ENCODE data around the gene UBE2V1. TPM values are rescaled to one million over a fixed set of nuclear protein-coding genes. Genes with fewer than 3 reads are reported as not detected.
"Not testable (repeated sequence)": the region's sequence is repeated elsewhere in the genome, so short reads cannot be mapped to it uniquely, and the experiment has no call there.

Gene UBE2V1
- total RNA-seq, 1 donor from 2014 or later, result 149 TPM

DNA sequence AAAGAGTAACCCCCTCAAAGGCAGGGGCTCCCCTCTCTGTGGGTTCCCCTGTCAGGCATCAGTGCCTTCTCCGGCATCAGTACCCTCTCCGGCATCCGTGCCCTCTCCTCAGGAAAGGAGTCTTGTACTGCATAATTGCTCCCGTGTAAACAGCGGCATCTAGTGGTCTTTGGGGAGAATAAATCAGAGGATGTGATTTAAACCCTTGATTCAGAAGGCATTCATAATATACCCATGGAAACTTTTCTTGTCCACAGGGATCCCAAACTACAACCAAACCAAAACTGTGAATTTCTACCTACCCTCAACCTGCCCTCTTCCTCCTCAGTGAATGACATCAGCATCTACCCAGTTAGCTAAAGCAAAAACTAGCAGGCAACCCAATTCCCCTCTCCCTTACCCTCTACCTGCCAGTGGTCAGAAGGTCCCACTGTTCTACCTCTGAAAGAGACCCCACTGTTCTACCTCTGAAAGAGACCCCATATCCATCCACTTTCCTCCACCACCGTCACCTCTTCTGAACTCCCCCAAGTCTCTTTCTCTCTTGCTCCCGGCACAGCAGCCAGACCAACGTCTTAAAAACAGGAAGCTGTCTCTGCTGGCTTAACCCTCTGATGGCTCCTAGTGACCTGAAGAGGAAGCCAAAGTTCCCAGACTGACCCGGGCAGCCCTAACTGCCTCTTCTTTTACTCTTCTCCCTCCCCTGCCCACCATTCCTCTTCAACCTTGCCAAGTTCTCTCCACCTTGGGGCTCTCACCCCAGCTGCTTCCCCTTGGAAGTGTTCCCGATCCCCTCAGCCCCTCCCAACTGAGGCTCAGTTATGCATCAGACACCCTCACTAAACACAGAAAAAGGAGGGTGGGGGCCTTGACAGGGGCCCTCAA, 27.2 kb downstream of the UBE2V1 start:
- peak; percentile 47 for DNase-seq
- no peaks in the 10 kb centered on the region for H3K36me3 Mint-ChIP-seq (ENCODE audit: unreplicated experiment)
- no peak overlapping the region for H3K27ac Mint-ChIP-seq (ENCODE audit: unreplicated experiment)
- no peak overlapping the region for H3K4me3 Mint-ChIP-seq (ENCODE audit: unreplicated experiment)
- peaks cover 12% of the 10 kb centered on the region for H3K4me1 Mint-ChIP-seq (ENCODE audit: low read depth, unreplicated experiment)
- TF ChIP-seq, protein P1, sequence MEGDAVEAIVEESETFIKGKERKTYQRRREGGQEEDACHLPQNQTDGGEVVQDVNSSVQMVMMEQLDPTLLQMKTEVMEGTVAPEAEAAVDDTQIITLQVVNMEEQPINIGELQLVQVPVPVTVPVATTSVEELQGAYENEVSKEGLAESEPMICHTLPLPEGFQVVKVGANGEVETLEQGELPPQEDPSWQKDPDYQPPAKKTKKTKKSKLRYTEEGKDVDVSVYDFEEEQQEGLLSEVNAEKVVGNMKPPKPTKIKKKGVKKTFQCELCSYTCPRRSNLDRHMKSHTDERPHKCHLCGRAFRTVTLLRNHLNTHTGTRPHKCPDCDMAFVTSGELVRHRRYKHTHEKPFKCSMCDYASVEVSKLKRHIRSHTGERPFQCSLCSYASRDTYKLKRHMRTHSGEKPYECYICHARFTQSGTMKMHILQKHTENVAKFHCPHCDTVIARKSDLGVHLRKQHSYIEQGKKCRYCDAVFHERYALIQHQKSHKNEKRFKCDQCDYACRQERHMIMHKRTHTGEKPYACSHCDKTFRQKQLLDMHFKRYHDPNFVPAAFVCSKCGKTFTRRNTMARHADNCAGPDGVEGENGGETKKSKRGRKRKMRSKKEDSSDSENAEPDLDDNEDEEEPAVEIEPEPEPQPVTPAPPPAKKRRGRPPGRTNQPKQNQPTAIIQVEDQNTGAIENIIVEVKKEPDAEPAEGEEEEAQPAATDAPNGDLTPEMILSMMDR (IDR thresholded peaks at IDR 0.05; ENCODE audit: partially characterized antibody, unreplicated experiment), result peak; percentile 79
- peaks cover 8% of the 10 kb centered on the region for H3K9me3 Mint-ChIP-seq (ENCODE audit: unreplicated experiment)
- peaks cover 1% of the 10 kb centered on the region for H3K27me3 Mint-ChIP-seq (ENCODE audit: unreplicated experiment)

DNA sequence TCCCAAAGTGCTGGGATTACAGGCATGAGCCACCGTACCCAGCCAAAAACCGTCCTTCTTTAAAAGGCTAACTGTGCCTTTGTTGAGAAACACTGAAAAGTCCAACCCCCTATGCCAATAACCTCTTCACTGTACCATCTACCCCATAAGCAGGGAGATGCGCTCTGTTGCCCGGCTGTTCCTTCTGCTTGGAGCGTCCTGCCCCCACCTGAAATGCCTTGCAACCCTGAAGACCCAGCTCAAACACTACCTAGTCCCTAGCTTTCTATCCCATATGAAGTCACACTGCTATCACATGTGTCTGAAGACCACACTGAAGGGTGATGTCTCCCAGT, 27.8 kb downstream of the UBE2V1 start:
- no peak for DNase-seq
- H3K36me3 Mint-ChIP-seq (ENCODE audit: unreplicated experiment), result no peaks in the 10 kb centered on the region
- H3K4me3 Mint-ChIP-seq (ENCODE audit: unreplicated experiment), result peak overlapping the region; percentile 53
- TF ChIP-seq, protein P1 (IDR thresholded peaks at IDR 0.05; ENCODE audit: partially characterized antibody, unreplicated experiment), result no peak
- H3K27me3 Mint-ChIP-seq (ENCODE audit: unreplicated experiment), result peaks cover 1% of the 10 kb centered on the region
- H3K9me3 Mint-ChIP-seq (ENCODE audit: unreplicated experiment), result peaks cover 8% of the 10 kb centered on the region
- no peak overlapping the region for H3K27ac Mint-ChIP-seq (ENCODE audit: unreplicated experiment)
- peaks cover 12% of the 10 kb centered on the region for H3K4me1 Mint-ChIP-seq (ENCODE audit: low read depth, unreplicated experiment)

DNA sequence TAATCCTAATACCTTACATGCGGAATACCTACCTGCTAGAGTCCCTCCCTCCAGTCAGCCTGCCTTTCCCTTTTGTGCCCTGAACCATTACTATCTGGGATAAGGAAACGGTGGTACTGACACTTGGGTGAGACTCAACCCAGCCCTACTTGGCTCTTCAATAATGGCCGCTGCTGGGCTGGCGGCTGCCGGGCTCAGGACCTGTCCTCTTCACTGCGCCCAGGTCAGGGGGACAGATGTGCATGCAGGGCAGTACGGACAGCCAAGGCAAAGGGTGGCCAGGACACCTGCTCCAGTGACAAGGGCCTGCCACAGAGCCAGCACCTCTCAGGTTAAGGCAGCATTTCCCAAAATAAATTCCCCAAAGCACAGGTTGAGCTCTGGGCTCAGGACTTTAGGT, 29.9 kb downstream of the UBE2V1 start:
- Mint-ChIP-seq H3K4me1 (ENCODE audit: low read depth, unreplicated experiment) (peaks cover 9% of the 10 kb centered on the region), H3K27ac (ENCODE audit: unreplicated experiment) (no peak overlapping the region), H3K4me3 (ENCODE audit: unreplicated experiment) (no peak overlapping the region), H3K9me3 (ENCODE audit: unreplicated experiment) (peaks cover 4% of the 10 kb centered on the region), H3K36me3 (ENCODE audit: unreplicated experiment) (no peaks in the 10 kb centered on the region), H3K27me3 (ENCODE audit: unreplicated experiment) (no peaks in the 10 kb centered on the region)
- TF ChIP-seq, protein P1 (IDR thresholded peaks at IDR 0.05; ENCODE audit: partially characterized antibody, unreplicated experiment), result no peak
- DNase-seq, result no peak

DNA sequence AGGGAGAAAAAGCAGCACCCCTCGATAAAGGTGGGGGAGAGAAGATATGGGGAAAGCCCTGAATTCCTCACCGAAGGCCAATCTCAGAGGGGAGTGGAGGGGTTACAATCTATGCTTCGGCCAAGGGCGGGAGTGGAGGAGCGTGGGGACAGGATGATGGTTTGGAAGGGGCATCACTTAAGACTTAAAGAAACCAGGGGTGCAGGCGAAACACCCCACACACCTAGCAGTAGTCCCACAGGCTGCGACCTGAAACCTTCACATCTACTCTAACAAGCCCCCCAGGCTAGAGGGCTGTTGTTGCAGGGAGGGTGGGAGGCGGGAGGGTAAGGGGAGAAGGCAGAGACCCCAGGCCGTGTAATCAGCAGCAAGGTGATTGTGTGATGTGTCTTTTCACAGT, 30.9 kb downstream of the UBE2V1 start:
- not testable (repeated sequence) for H3K4me3 Mint-ChIP-seq (ENCODE audit: unreplicated experiment); H3K36me3 Mint-ChIP-seq (ENCODE audit: unreplicated experiment); H3K4me1 Mint-ChIP-seq (ENCODE audit: low read depth, unreplicated experiment); H3K27me3 Mint-ChIP-seq (ENCODE audit: unreplicated experiment); H3K27ac Mint-ChIP-seq (ENCODE audit: unreplicated experiment); DNase-seq; H3K9me3 Mint-ChIP-seq (ENCODE audit: unreplicated experiment)

DNA sequence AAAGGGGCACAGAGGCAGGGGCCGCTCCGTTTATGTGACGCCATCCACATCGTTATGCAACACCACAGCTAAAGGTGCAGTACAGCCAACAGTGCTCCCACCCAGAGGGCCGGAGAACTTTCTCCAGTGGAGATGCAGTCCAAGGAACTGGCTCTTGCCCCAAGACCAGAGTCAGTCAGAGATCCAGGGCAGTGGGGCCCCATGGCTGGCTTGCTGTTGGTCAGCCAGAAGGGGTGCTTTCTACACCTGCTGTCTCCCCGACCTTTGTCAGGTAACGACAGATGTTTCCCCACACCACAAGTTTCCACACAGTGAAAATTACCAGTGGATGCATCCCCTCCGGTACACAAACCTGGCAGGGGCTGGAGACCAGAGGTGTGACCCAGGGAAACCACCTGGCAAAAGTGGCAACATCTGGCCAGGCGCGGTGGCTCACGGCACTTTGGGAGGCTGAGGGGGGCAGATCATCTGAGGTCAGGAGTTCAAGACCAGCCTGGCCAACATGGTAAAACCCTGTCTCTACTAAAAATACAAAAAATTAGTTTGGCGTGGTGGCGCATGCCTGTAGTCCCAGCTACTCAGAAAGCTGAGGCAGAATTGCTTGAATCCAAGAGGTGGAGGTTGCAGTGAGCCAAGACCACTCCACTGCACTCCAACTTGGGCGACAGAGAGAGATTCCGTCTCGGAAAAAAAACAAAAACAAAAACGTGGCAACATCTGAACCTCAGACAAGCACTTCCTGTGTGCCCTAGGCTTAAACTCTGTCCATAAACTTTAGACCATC, 34.9 kb downstream of the UBE2V1 start:
- Mint-ChIP-seq H3K4me1 (ENCODE audit: low read depth, unreplicated experiment) (no peaks in the 10 kb centered on the region), H3K9me3 (ENCODE audit: unreplicated experiment) (peaks cover 1% of the 10 kb centered on the region), H3K36me3 (ENCODE audit: unreplicated experiment) (no peaks in the 10 kb centered on the region), H3K27ac (ENCODE audit: unreplicated experiment) (no peak overlapping the region), H3K27me3 (ENCODE audit: unreplicated experiment) (peaks cover 5% of the 10 kb centered on the region), H3K4me3 (ENCODE audit: unreplicated experiment) (no peak overlapping the region)
- TF ChIP-seq, protein P1 (IDR thresholded peaks at IDR 0.05; ENCODE audit: partially characterized antibody, unreplicated experiment), result no peak
- no peak for DNase-seq
